NT2/D1 (cell line): ENCODE measurements around the gene FBXW7.
A peak's percentile ranks its signal among the peaks of the same experiment; 100 is the strongest.
"Not testable (repeated sequence)": the region's sequence is repeated elsewhere in the genome, so short reads cannot be mapped to it uniquely, and the experiment has no call there.

Experiments used
- DNase-seq: peaks from one replicate; pipeline ENCODE4 v3.0.0-alpha.2; 2011; ENCODE audit warnings: low read depth, low spot score
- H3K27me3 ChIP-seq: 2 replicates; pipeline ENCODE4 v1.6.0; 2011; ENCODE audit warnings: mild to moderate bottlenecking; ENCODE audit not compliant: insufficient read length, insufficient read depth
- H3K36me3 ChIP-seq: 2 replicates; pipeline ENCODE4 v1.6.1; 2011; ENCODE audit warnings: mild to moderate bottlenecking, low read length, mixed read lengths; ENCODE audit not compliant: insufficient read depth, insufficient read length
- H3K4me1 ChIP-seq: 2 replicates; pipeline ENCODE4 v1.5.1; 2011; ENCODE audit not compliant: insufficient read depth, insufficient read length
- H3K4me3 ChIP-seq: 2 replicates; pipeline ENCODE4 v1.5.1; 2011; ENCODE audit warnings: low read depth; ENCODE audit not compliant: insufficient read length
- H3K9ac ChIP-seq: 2 replicates; pipeline ENCODE4 v1.6.0; 2011; ENCODE audit warnings: low read depth; ENCODE audit not compliant: insufficient read length
- H3K9me3 ChIP-seq: 2 replicates; pipeline ENCODE4 v1.5.1; 2011; ENCODE audit warnings: mild to moderate bottlenecking, low read length; ENCODE audit not compliant: insufficient read depth
- SUZ12 ChIP-seq: IDR thresholded peaks from 2 replicates; pipeline ENCODE4 v1.6.1; 2011; ENCODE audit not compliant: insufficient read length, insufficient read depth; ENCODE audit errors: extremely low read depth
- YY1 ChIP-seq: IDR thresholded peaks from 2 replicates; pipeline ENCODE4 v1.6.1; 2011; ENCODE audit not compliant: insufficient read length, insufficient read depth
- ZNF274 ChIP-seq: IDR thresholded peaks from 2 replicates; pipeline ENCODE4 v1.6.1; 2011; ENCODE audit warnings: mild to moderate bottlenecking, low read depth, low read length

Gene FBXW7

DNA sequence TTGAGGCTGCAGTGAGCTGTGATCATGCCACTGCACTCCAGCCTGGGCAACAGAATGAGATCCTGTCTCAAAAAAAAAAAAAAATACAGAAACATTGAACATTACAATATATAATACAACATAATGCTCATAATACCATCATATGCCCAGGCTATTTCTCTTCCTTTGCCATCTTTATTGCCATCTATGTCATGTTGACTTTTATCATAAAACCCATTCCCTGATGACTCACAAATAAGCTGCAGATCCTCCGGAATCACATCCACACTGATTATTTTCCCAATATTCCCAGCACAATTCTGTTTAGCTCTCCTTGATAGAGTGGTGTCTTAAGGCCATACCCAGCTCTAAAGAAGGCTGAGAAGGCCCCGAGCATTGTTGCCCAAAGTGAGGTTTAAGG lies 9.2 kb upstream of the FBXW7 start:
- Histone ChIP-seq H3K9ac (no peak overlapping the region), H3K36me3 (peaks cover 1% of the 10 kb centered on the region), H3K27me3 (no peaks in the 10 kb centered on the region), H3K4me3 (no peak overlapping the region), H3K4me1 (no peaks in the 10 kb centered on the region), H3K9me3 (peaks cover 2% of the 10 kb centered on the region; the same call in 1 of the 2 replicates)
- DNase-seq, result no peak
- TF ChIP-seq YY1, result no peak
- TF ChIP-seq SUZ12, result no peak
- TF ChIP-seq ZNF274, result no peak

DNA sequence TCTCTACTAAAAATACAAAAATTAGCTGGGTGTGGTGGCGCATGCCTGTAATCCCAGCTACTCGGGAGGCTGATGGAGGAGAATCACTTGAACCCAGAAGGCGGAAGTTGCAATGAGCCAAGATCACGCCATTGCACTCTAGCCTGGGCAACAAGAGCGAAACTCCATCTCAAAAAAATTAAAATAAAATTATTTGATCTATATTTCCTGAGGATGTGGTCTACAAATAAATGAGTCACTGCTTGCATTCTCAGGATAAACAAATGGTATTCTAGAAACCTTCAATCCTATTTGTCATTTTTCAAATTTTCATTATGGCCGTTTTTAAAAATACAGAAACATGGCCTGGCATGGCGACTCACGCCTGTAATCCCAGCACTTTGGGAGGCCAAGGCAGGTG lies 8.6 kb upstream of the FBXW7 start:
- not testable (repeated sequence) for DNase-seq, H3K9ac ChIP-seq

DNA sequence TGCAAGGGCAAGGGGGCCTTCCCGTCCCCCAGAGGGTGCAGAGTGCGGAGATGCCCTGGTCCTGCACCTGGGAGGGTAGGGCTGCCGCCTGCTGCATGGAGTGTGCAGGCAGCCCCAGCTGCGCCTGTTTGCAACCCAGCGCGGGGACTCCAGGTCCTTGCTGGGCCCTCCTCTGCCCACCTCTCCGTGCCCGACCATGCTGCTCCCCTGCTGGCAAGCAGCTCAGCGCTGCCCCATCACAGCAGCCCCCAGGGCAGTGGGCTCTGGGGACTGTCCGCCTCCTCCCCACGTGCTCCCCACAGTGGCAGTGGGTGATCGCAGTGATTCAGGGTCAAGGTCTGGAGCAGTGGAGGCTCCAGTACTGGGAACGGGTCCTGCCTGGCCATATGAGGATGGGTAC lies 5.0 kb upstream of the FBXW7 start:
- Histone ChIP-seq H3K9ac (no peak overlapping the region), H3K9me3 (peaks cover 9% of the 10 kb centered on the region; the same call in 1 of the 2 replicates), H3K4me1 (no peaks in the 10 kb centered on the region), H3K27me3 (no peaks in the 10 kb centered on the region), H3K36me3 (peaks cover 23% of the 10 kb centered on the region), H3K4me3 (no peak overlapping the region)
- DNase-seq, result no peak
- TF ChIP-seq ZNF274 (no peak), SUZ12 (no peak), YY1 (no peak)

More for the DNA sequence above, 8.6 kb upstream of the FBXW7 start:
- not testable (repeated sequence) for H3K36me3 ChIP-seq, H3K27me3 ChIP-seq, H3K9me3 ChIP-seq, H3K4me1 ChIP-seq, H3K4me3 ChIP-seq

DNA sequence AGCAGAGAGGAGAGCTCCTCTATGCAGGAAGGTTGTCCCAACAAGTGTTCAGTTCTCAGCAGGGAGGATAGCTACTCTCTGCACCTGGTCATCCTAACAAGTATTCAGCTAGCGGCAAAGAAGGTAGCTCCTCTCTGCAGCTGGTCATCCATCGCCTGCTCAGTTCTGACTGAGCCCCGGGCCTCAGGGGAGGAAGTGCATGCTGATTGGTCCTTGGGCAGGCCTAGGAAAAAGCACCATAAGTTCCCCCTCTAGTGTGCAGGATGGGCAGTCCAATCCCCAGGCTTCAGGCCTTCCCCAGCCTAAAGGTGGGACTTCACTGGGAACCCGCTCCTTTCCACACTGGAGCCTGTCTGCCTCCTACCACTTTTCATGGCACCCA lies 4.4 kb upstream of the FBXW7 start:
- Histone ChIP-seq H3K27me3 (no peaks in the 10 kb centered on the region), H3K4me1 (no peaks in the 10 kb centered on the region), H3K36me3 (peaks cover 23% of the 10 kb centered on the region), H3K9ac (no peak overlapping the region), H3K9me3 (peaks cover 9% of the 10 kb centered on the region; the same call in 1 of the 2 replicates), H3K4me3 (no peak overlapping the region)
- TF ChIP-seq ZNF274, result no peak
- no peak for TF ChIP-seq YY1
- TF ChIP-seq SUZ12, result no peak
- DNase-seq, result no peak

DNA sequence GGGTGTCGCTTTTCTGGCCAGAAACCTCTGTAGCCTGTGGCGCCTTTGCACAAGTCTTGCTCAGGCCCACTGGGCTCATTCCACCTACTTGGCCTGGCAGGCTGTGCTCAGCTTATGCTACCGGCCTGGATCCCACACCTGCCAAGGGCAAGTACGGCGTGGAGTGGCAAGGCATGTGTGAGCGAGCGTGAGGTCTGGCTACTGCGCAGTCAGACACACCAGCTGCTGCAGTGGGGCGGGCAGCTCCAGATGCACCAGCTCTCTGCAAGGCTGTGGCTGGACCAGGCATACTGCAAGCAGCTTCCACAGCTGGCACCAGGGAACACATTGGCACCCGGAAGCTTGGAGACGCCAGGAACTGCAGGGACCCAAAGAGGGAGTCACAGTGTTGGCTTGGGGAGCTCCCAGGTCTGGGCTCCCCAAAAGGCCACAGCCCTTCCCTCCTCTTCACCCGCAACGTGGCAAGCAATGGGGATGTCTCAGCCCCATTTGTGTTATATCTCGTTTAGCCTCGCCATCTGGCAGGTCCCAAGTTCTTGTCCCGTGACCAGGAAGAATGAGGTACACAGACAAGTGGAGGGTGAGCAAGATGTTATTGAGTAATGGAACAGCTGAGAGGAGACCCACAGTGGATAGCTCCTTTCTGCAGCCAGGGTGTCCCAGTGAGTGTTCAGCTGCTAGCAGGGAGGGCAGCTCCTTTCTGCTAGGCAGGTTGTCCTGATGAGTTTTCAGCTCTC lies 3.8 kb upstream of the FBXW7 start:
- DNase-seq, result no peak
- Histone ChIP-seq H3K9ac (no peak overlapping the region), H3K36me3 (peaks cover 23% of the 10 kb centered on the region), H3K27me3 (no peaks in the 10 kb centered on the region), H3K4me3 (no peak overlapping the region), H3K4me1 (no peaks in the 10 kb centered on the region), H3K9me3 (peaks cover 9% of the 10 kb centered on the region; the same call in 1 of the 2 replicates)
- TF ChIP-seq ZNF274 (no peak), SUZ12 (no peak), YY1 (no peak)

DNA sequence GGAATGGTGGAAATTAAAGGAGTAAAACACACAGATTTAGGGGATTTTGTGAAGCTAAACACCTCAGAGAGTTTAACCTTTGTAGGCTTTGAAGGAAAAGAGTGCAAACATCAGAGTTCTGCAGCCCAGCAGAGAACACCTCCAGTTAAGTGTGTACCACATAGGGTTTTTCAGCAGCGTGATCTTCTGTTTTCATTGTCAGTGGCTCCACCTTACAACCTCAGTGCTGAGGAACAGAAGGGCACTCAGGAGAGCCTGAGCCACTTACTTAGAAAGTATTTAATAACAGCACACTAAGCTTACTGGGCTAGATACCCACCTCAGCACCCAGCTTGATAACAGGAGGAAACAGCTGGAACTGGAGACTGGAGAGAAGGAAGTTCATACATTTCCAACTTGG lies 2.0 kb upstream of the FBXW7 start:
- H3K9ac ChIP-seq, result no peak overlapping the region

DNA sequence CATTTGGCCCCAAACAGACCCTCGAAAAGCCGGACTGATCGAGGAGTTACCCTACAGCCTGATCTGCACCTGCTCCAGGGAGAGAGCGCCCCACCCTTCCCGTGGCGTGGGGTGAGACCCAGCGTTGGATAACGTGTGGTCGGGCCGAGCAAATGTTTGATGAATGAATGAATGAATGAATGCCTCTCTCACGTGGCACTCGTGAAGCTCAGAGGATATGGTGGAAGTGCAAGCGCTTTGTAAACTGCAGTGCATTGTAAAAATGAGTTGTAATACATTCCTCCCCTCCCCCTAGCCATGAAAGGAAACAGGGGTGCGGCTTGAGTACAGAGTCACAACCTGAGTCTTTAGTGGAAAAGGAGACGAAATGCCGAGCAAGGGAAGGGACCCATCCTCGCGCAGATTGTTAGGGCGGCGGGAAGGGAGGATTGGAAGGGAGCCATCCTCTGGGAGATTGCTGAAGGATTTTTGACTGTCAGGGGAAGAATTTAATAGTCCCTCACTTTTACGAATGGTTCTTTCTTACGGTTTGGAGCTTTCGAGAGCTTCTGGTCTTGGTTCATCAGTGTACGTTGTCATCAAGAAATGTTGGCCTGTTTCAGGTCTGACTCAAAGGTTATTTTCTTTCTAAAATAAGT lies 772 bp upstream of the FBXW7 start:
- H3K9ac ChIP-seq, result peak overlapping the region; percentile 92
- peak overlapping the region; percentile 96 for H3K4me3 ChIP-seq
- peaks cover 23% of the 10 kb centered on the region for H3K36me3 ChIP-seq
- TF ChIP-seq YY1, result no peak
- TF ChIP-seq ZNF274, result no peak
- no peak for TF ChIP-seq SUZ12
- DNase-seq, result no peak
- H3K4me1 ChIP-seq, result no peaks in the 10 kb centered on the region
- H3K27me3 ChIP-seq, result no peaks in the 10 kb centered on the region
- peaks cover 9% of the 10 kb centered on the region; the same call in 1 of the 2 replicates for H3K9me3 ChIP-seq

More for the DNA sequence above, 2.0 kb upstream of the FBXW7 start:
- Histone ChIP-seq H3K9me3 (peaks cover 9% of the 10 kb centered on the region; the same call in 1 of the 2 replicates), H3K36me3 (peaks cover 23% of the 10 kb centered on the region), H3K4me1 (no peaks in the 10 kb centered on the region), H3K27me3 (no peaks in the 10 kb centered on the region), H3K4me3 (no peak overlapping the region)
- no peak for DNase-seq
- TF ChIP-seq SUZ12 (no peak), YY1 (no peak), ZNF274 (no peak)
